DOHH2 (cell line): ENCODE data around the gene WDFY2.

Source experiments
- CTCF ChIP-seq: fragments of 200-600 bp; sonication (generic); IDR thresholded peaks from one replicate; pipeline ENCODE4 v1.5.1; 2014; ENCODE audit warnings: antibody characterized with exemption, mild to moderate bottlenecking, low read depth, low read length; ENCODE audit not compliant: poor library complexity, severe bottlenecking
- EZH2phosphoT487 ChIP-seq: fragments of 200-600 bp; sonication (generic); IDR thresholded peaks from 2 replicates; pipeline ENCODE4 v1.6.1; 2017; ENCODE audit warnings: borderline replicate concordance, mild to moderate bottlenecking, antibody characterized with exemption, low read length, moderate library complexity, mixed read lengths

GRCh38 chr13:51713807-51714206 lies 129.5 kb downstream of the WDFY2 start:
- TF ChIP-seq CTCF (no peak), EZH2phosphoT487 (no peak)
